H9 (cell line): ENCODE measurements around the gene IQCN. TPM values are rescaled to one million over a fixed set of nuclear protein-coding genes. Genes with fewer than 3 reads are reported as not detected.
A peak's percentile ranks its signal among the peaks of the same experiment; 100 is the strongest.

Source experiments
- DNase-seq: peaks from one replicate; pipeline ENCODE4 v3.0.0-alpha.2; 2017
- H2AFZ ChIP-seq: one replicate; pipeline ENCODE4 v1.6.1; 2013; ENCODE audit warnings: mild to moderate bottlenecking, low read length, control low read depth, moderate library complexity
- H2AK5ac ChIP-seq: 2 replicates; pipeline ENCODE4 v1.6.1; 2013; ENCODE audit warnings: low read length, control low read depth, mixed read lengths; ENCODE audit not compliant: insufficient read length
- H2BK120ac ChIP-seq: one replicate; pipeline ENCODE4 v1.6.1; 2013; ENCODE audit warnings: low read depth, mild to moderate bottlenecking, low read length, control low read depth, inconsistent platforms; ENCODE audit not compliant: poor library complexity, severe bottlenecking
- H2BK12ac ChIP-seq: 2 replicates; pipeline ENCODE4 v1.6.1; 2013; ENCODE audit warnings: low read length, control low read depth, mixed read lengths, low read depth; ENCODE audit not compliant: insufficient read length
- H2BK15ac ChIP-seq: 2 replicates; pipeline ENCODE4 v1.6.1; 2013; ENCODE audit warnings: low read depth, low read length, control low read depth
- H2BK20ac ChIP-seq: one replicate; pipeline ENCODE4 v1.6.1; 2013; ENCODE audit warnings: low read depth, mild to moderate bottlenecking, low read length, control low read depth, inconsistent platforms; ENCODE audit not compliant: poor library complexity, severe bottlenecking
- H2BK5ac ChIP-seq: 2 replicates; pipeline ENCODE4 v1.6.1; 2013; ENCODE audit warnings: low read length, control low read depth, mixed read lengths; ENCODE audit not compliant: insufficient read length
- H3K14ac ChIP-seq: 2 replicates; pipeline ENCODE4 v1.6.1; 2013; ENCODE audit warnings: low read length, control low read depth; ENCODE audit not compliant: insufficient read depth
- H3K18ac ChIP-seq: 2 replicates; pipeline ENCODE4 v1.6.1; 2013; ENCODE audit warnings: low read depth, mild to moderate bottlenecking, mixed read lengths, low read length, control low read depth; ENCODE audit not compliant: insufficient read length
- H3K23ac ChIP-seq: 2 replicates; pipeline ENCODE4 v1.6.1; 2013; ENCODE audit warnings: low read length, control low read depth, mixed read lengths, low read depth; ENCODE audit not compliant: insufficient read length
- H3K23me2 ChIP-seq: 2 replicates; pipeline ENCODE4 v1.6.1; 2013; ENCODE audit warnings: low read depth, mild to moderate bottlenecking, mixed read lengths, low read length, control low read depth; ENCODE audit not compliant: insufficient read length, poor library complexity, severe bottlenecking
- H3K27ac ChIP-seq: 2 replicates; pipeline ENCODE4 v1.5.1; 2013; ENCODE audit warnings: low read length, control low read depth, mixed read lengths, low read depth; ENCODE audit not compliant: insufficient read length
- H3K27me3 ChIP-seq: 2 replicates; pipeline ENCODE4 v1.6.1; 2013; ENCODE audit warnings: low read length, control low read depth, inconsistent platforms; ENCODE audit not compliant: insufficient read depth
- H3K4ac ChIP-seq: 2 replicates; pipeline ENCODE4 v1.6.1; 2013; ENCODE audit warnings: low read depth, mild to moderate bottlenecking, control low read depth, inconsistent platforms, low read length, moderate library complexity
- H3K4me1 ChIP-seq: 2 replicates; pipeline ENCODE4 v1.6.1; 2013; ENCODE audit warnings: low read length, control low read depth, inconsistent platforms; ENCODE audit not compliant: insufficient read depth
- H3K4me2 ChIP-seq: 2 replicates; pipeline ENCODE4 v1.6.1; 2013; ENCODE audit warnings: low read length, control low read depth, mixed read lengths; ENCODE audit not compliant: insufficient read length, insufficient read depth
- H3K56ac ChIP-seq: 2 replicates; pipeline ENCODE4 v1.6.1; 2013; ENCODE audit warnings: low read depth, mild to moderate bottlenecking, mixed read lengths, low read length, control low read depth; ENCODE audit not compliant: insufficient read length
- H3K79me1 ChIP-seq: 2 replicates; pipeline ENCODE4 v1.6.1; 2013; ENCODE audit warnings: low read depth, mild to moderate bottlenecking, moderate library complexity, low read length, control low read depth, inconsistent platforms; ENCODE audit not compliant: insufficient read depth, poor library complexity, severe bottlenecking
- H3K79me2 ChIP-seq: 2 replicates; pipeline ENCODE4 v1.6.1; 2013; ENCODE audit warnings: low read length, control low read depth, inconsistent platforms; ENCODE audit not compliant: insufficient read depth
- H3K9ac ChIP-seq: 2 replicates; pipeline ENCODE4 v1.6.1; 2013; ENCODE audit warnings: low read length, control low read depth, mixed read lengths; ENCODE audit not compliant: insufficient read length; ENCODE audit errors: extremely low read depth
- H3K9me3 ChIP-seq: one replicate; pipeline ENCODE4 v1.6.1; 2013; ENCODE audit warnings: low read depth, low read length, inconsistent platforms; ENCODE audit not compliant: control insufficient read depth
- H3T11ph ChIP-seq: one replicate; pipeline ENCODE4 v1.6.1; 2013; ENCODE audit warnings: mild to moderate bottlenecking, low read length, control low read depth, inconsistent platforms
- H4K20me1 ChIP-seq: one replicate; pipeline ENCODE4 v1.6.1; 2013; ENCODE audit not compliant: control insufficient read depth, insufficient read length, insufficient read depth
- H4K5ac ChIP-seq: 2 replicates; pipeline ENCODE4 v1.6.1; 2013; ENCODE audit warnings: low read depth, mild to moderate bottlenecking, mixed read lengths, low read length, control low read depth; ENCODE audit not compliant: insufficient read length
- H4K8ac ChIP-seq: replicated peaks from 2 replicates; pipeline ENCODE4 v1.6.1; 2013; ENCODE audit warnings: low read length, control low read depth, mixed read lengths, low read depth; ENCODE audit not compliant: insufficient read length
- H4K91ac ChIP-seq: 2 replicates; pipeline ENCODE4 v1.6.1; 2013; ENCODE audit warnings: low read depth, mild to moderate bottlenecking, moderate library complexity, mixed read lengths, low read length, control low read depth; ENCODE audit not compliant: insufficient read length
- H3K27ac Mint-ChIP-seq, 3 experiments: 2 replicates in 2 of 3; 3 replicates in 1 of 3; pipeline ENCODE4 v1.8.0; 2020 to 2021; ENCODE audit warnings: mixed read lengths in 3 of 3, mild to moderate bottlenecking in 1 of 3, moderate library complexity in 1 of 3
- H3K27me3 Mint-ChIP-seq: 2 replicates; pipeline ENCODE4 v1.8.0; 2021; ENCODE audit warnings: low read depth, mild to moderate bottlenecking, moderate library complexity, mixed read lengths
- H3K36me3 Mint-ChIP-seq, 3 experiments: 2 replicates in 2 of 3; 3 replicates in 1 of 3; pipeline ENCODE4 v1.8.0; 2020 to 2021; ENCODE audit warnings: low read depth in 3 of 3, mixed read lengths in 3 of 3; ENCODE audit not compliant: insufficient read depth in 1 of 3
- H3K4me1 Mint-ChIP-seq, 2 experiments: 2 replicates each; pipeline ENCODE4 v1.8.0; 2020; ENCODE audit warnings: mixed read lengths in 2 of 2
- H3K4me3 Mint-ChIP-seq, 2 experiments: 2 replicates in 1 of 2; 3 replicates in 1 of 2; pipeline ENCODE4 v1.8.0; 2020 to 2021; ENCODE audit warnings: mild to moderate bottlenecking in 2 of 2, mixed read lengths in 2 of 2, moderate library complexity in 1 of 2
- H3K9me3 Mint-ChIP-seq, 2 experiments: 2 replicates in 1 of 2; 3 replicates in 1 of 2; pipeline ENCODE4 v1.8.0; 2020; ENCODE audit warnings: mild to moderate bottlenecking in 2 of 2, mixed read lengths in 2 of 2, moderate library complexity in 1 of 2
- WGBS: extraction: QIAGEN DNeasy Blood & Tissue Kit; methylation state at CpG from one replicate; pipeline ENCODE4 v1.1.7; 2013; ENCODE audit warnings: missing lambda C conversion rate, low lambda C conversion rate, mixed read lengths; ENCODE audit not compliant: insufficient read length; ENCODE audit errors: extremely low coverage; 5-methylcytosine and 5-hydroxymethylcytosine counted together
- total RNA-seq: library from RNA; stranded (reverse); gene quantifications from 2 replicates; pipeline ENCODE4 v1.2.1, GENCODE V29; 2021
- TF ChIP-seq, protein P1 (sequence below): fragments of 200-600 bp; sonication (generic); conservative IDR thresholded peaks from 3 replicates; pipeline ENCODE4 v1.8.0; 2021; ENCODE audit warnings: antibody characterized with exemption, mild to moderate bottlenecking

IQCN gene
- total RNA-seq, 1 experiment from 2014 or later: 0.39 TPM

DNA sequence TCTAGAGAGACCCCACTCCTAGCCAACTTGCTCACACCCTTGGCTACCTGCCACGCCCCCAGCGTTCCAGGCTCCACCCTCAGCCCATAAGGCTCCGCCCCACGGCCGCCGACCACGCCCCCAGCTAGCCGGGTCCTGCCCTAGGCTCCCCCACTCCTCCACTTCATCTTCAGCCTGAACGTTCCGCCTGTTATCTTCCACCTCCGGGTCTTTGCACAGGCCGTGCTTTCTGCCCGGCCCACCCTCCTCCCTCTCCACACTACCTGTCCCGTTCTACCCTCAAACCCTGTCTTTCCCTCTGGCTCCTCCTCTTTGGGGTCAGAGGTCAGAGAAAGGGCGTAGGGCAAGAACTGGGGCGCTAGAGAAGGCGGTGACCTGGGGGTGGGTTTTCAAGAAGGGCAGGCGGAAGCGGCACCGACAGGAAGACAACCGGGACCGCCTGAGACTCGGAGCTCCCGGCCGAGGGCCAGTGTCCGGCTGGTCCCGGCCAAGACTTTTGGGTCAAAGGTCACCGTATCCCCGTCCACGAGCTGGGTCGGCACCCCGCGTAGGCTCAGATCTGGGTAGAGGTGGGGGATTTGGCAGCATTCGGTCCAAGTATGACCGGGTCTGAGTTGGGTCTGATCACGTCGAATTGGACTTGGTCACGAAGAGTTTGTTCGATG is 50.3 kb downstream of the IQCN start:
- H3K9me3 Mint-ChIP-seq: peaks cover 0 to 2% of the 10 kb centered on the region in 2 experiments; a peak in 1 of 5 replicates
- Histone ChIP-seq H3K4me1 (no peaks in the 10 kb centered on the region; the same call in 1 of the 2 replicates), H4K5ac (no peak overlapping the region), H3K9ac (peak overlapping the region; percentile 76), H2BK120ac (no peak overlapping the region), H3K4me2 (peak overlapping the region; percentile 71), H2BK5ac (no peak overlapping the region), H3K9me3 (no peaks in the 10 kb centered on the region), H2AK5ac (no peak overlapping the region), H4K20me1 (no peaks in the 10 kb centered on the region), H3K14ac (peak overlapping the region; percentile 68; the same call in 1 of the 2 replicates), H3K79me1 (no peaks in the 10 kb centered on the region), H3K56ac (no peak overlapping the region), H4K8ac (no peak overlapping the region), H2AFZ (no peak overlapping the region), H3K23me2 (peaks cover 4% of the 10 kb centered on the region), H2BK12ac (no peak overlapping the region), H3K79me2 (no peaks in the 10 kb centered on the region), H3K27ac (peak overlapping the region; percentile 6), H3K4ac (no peak overlapping the region), H2BK20ac (no peak overlapping the region), H3K23ac (no peak overlapping the region), H3T11ph (no peak overlapping the region), H2BK15ac (no peak overlapping the region), H4K91ac (no peak overlapping the region), H3K27me3 (peaks cover 2% of the 10 kb centered on the region; the same call in 1 of the 2 replicates), H3K18ac (peak overlapping the region; percentile 86)
- peaks cover 28 to 39% of the 10 kb centered on the region in 2 experiments for H3K4me1 Mint-ChIP-seq
- no CpG with 5 or more reads among the region's 39 CpGs for WGBS
- H3K27me3 Mint-ChIP-seq: peaks cover 34% of the 10 kb centered on the region
- H3K27ac Mint-ChIP-seq: peak overlapping the region; percentile 96 to 99 (median 97)
- no peaks in the 10 kb centered on the region; a peak in 1 of 7 replicates for H3K36me3 Mint-ChIP-seq
- TF ChIP-seq, protein P1, sequence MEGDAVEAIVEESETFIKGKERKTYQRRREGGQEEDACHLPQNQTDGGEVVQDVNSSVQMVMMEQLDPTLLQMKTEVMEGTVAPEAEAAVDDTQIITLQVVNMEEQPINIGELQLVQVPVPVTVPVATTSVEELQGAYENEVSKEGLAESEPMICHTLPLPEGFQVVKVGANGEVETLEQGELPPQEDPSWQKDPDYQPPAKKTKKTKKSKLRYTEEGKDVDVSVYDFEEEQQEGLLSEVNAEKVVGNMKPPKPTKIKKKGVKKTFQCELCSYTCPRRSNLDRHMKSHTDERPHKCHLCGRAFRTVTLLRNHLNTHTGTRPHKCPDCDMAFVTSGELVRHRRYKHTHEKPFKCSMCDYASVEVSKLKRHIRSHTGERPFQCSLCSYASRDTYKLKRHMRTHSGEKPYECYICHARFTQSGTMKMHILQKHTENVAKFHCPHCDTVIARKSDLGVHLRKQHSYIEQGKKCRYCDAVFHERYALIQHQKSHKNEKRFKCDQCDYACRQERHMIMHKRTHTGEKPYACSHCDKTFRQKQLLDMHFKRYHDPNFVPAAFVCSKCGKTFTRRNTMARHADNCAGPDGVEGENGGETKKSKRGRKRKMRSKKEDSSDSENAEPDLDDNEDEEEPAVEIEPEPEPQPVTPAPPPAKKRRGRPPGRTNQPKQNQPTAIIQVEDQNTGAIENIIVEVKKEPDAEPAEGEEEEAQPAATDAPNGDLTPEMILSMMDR: no peak
- peak overlapping the region; percentile 78 to 97 for H3K4me3 Mint-ChIP-seq
- peak; percentile 96 for DNase-seq
